MG63 (cell line): Measurements from ENCODE around the gene TFAP2C. TPM values are rescaled to one million over a fixed set of nuclear protein-coding genes. Genes with fewer than 3 reads are reported as not detected.
"Not testable (repeated sequence)": the region's sequence is repeated elsewhere in the genome, so short reads cannot be mapped to it uniquely, and the experiment has no call there.

Source experiments
- DNase-seq: peaks from one replicate; pipeline ENCODE4 v3.0.0-alpha.2; 2020
- H3K27me3 ChIP-seq: fragments of 250-450 bp; sonication (Bioruptor Pico); 2 replicates; pipeline ENCODE4 v1.5.1; 2020; ENCODE audit warnings: mild to moderate bottlenecking, moderate library complexity
- H3K36me3 ChIP-seq: fragments of 250-450 bp; sonication (Bioruptor Pico); 2 replicates; pipeline ENCODE4 v1.5.1; 2020; ENCODE audit warnings: mild to moderate bottlenecking, moderate library complexity
- H3K4me3 ChIP-seq: fragments of 250-450 bp; sonication (Bioruptor Pico); 2 replicates; pipeline ENCODE4 v1.5.1; 2020; ENCODE audit warnings: mild to moderate bottlenecking, moderate library complexity
- H3K9me3 ChIP-seq: fragments of 250-450 bp; sonication (Bioruptor Pico); 2 replicates; pipeline ENCODE4 v1.5.1; 2020; ENCODE audit warnings: mild to moderate bottlenecking, moderate library complexity
- total RNA-seq: library from RNA; depleted of rRNA; stranded (reverse); fragments of >200 nt; shearing (Covaris generic); gene quantifications from 2 replicates; pipeline ENCODE4 v1.2.3, GENCODE V29; 2014; ENCODE audit warnings: low replicate concordance

The TFAP2C gene
- total RNA-seq, 1 experiment from 2014 or later = 1.6 TPM

GRCh38 chr20:56607061-56607704 is 21.9 kb upstream of the TFAP2C start:
- Histone ChIP-seq H3K36me3 (no peaks in the 10 kb centered on the region), H3K27me3 (no peaks in the 10 kb centered on the region), H3K9me3 (no peaks in the 10 kb centered on the region), H3K4me3 (no peak overlapping the region)
- no peak for DNase-seq

GRCh38 chr20:56608376-56608775 is 20.7 kb upstream of the TFAP2C start:
- no peak for DNase-seq
- Histone ChIP-seq H3K9me3 (no peaks in the 10 kb centered on the region), H3K27me3 (no peaks in the 10 kb centered on the region), H3K36me3 (no peaks in the 10 kb centered on the region), H3K4me3 (no peak overlapping the region)

GRCh38 chr20:56609321-56609720 is 19.8 kb upstream of the TFAP2C start:
- Histone ChIP-seq H3K36me3 (no peaks in the 10 kb centered on the region), H3K9me3 (no peaks in the 10 kb centered on the region), H3K27me3 (no peaks in the 10 kb centered on the region)

GRCh38 chr20:56610098-56610497 is 19.0 kb upstream of the TFAP2C start:
- H3K27me3 ChIP-seq = no peaks in the 10 kb centered on the region
- H3K4me3 ChIP-seq = no peak overlapping the region
- no peaks in the 10 kb centered on the region for H3K36me3 ChIP-seq
- no peaks in the 10 kb centered on the region for H3K9me3 ChIP-seq
- DNase-seq = no peak

More at GRCh38 chr20:56609321-56609720, 19.8 kb upstream of the TFAP2C start:
- H3K4me3 ChIP-seq = no peak overlapping the region
- DNase-seq = no peak

GRCh38 chr20:56614196-56614595 is 14.9 kb upstream of the TFAP2C start:
- H3K36me3 ChIP-seq = no peaks in the 10 kb centered on the region
- H3K9me3 ChIP-seq = no peaks in the 10 kb centered on the region
- no peaks in the 10 kb centered on the region for H3K27me3 ChIP-seq
- DNase-seq = no peak
- H3K4me3 ChIP-seq = no peak overlapping the region

- no peaks in the 10 kb centered on the region for H3K9me3 ChIP-seq
- no peak overlapping the region for H3K4me3 ChIP-seq
- no peak for DNase-seq
- no peaks in the 10 kb centered on the region for H3K27me3 ChIP-seq
- H3K36me3 ChIP-seq = no peaks in the 10 kb centered on the region
Observed at GRCh38 chr20:56616716-56617115, 12.4 kb upstream of the TFAP2C start.

GRCh38 chr20:56617489-56617888 is 11.6 kb upstream of the TFAP2C start:
- DNase-seq = no peak
- Histone ChIP-seq H3K4me3 (no peak overlapping the region), H3K27me3 (no peaks in the 10 kb centered on the region), H3K9me3 (no peaks in the 10 kb centered on the region), H3K36me3 (no peaks in the 10 kb centered on the region)

- no peak overlapping the region for H3K4me3 ChIP-seq
- H3K9me3 ChIP-seq = no peaks in the 10 kb centered on the region
- no peaks in the 10 kb centered on the region for H3K36me3 ChIP-seq
- DNase-seq = no peak
- no peaks in the 10 kb centered on the region for H3K27me3 ChIP-seq
Observed at GRCh38 chr20:56621730-56622129, 7.4 kb upstream of the TFAP2C start.

GRCh38 chr20:56623930-56624329 is 5.2 kb upstream of the TFAP2C start:
- not testable (repeated sequence) for H3K27me3 ChIP-seq, H3K9me3 ChIP-seq, DNase-seq, H3K4me3 ChIP-seq, H3K36me3 ChIP-seq

GRCh38 chr20:56624786-56625681 is 4.1 kb upstream of the TFAP2C start:
- Histone ChIP-seq H3K36me3 (no peaks in the 10 kb centered on the region), H3K27me3 (peaks cover 3% of the 10 kb centered on the region; the same call in 1 of the 2 replicates), H3K9me3 (no peaks in the 10 kb centered on the region), H3K4me3 (no peak overlapping the region)
- DNase-seq = no peak

- Histone ChIP-seq H3K27me3 (peaks cover 3% of the 10 kb centered on the region; the same call in 1 of the 2 replicates), H3K9me3 (no peaks in the 10 kb centered on the region), H3K4me3 (no peak overlapping the region), H3K36me3 (no peaks in the 10 kb centered on the region)
- DNase-seq = no peak
Observed at GRCh38 chr20:56625837-56626236, 3.3 kb upstream of the TFAP2C start.

- peak; percentile 14 for DNase-seq
- Histone ChIP-seq H3K27me3 (peaks cover 3% of the 10 kb centered on the region; the same call in 1 of the 2 replicates), H3K4me3 (no peak overlapping the region), H3K9me3 (no peaks in the 10 kb centered on the region), H3K36me3 (no peaks in the 10 kb centered on the region)
Observed at GRCh38 chr20:56626367-56627121, 2.6 kb upstream of the TFAP2C start.

- Histone ChIP-seq H3K4me3 (no peak overlapping the region), H3K27me3 (peaks cover 3% of the 10 kb centered on the region; the same call in 1 of the 2 replicates), H3K36me3 (no peaks in the 10 kb centered on the region), H3K9me3 (no peaks in the 10 kb centered on the region)
- DNase-seq = no peak
Observed at GRCh38 chr20:56627122-56628014, 1.7 kb upstream of the TFAP2C start.

- DNase-seq = peak; percentile 28
- Histone ChIP-seq H3K36me3 (no peaks in the 10 kb centered on the region), H3K4me3 (peak overlapping the region; percentile 60), H3K27me3 (peaks cover 3% of the 10 kb centered on the region; the same call in 1 of the 2 replicates), H3K9me3 (no peaks in the 10 kb centered on the region)
Observed at GRCh38 chr20:56628015-56628872, 862 bp upstream of the TFAP2C start.

GRCh38 chr20:56629464-56630085 is 469 bp downstream of the TFAP2C start:
- peak overlapping the region; percentile 60 for H3K4me3 ChIP-seq
- H3K36me3 ChIP-seq = no peaks in the 10 kb centered on the region
- H3K27me3 ChIP-seq = peaks cover 3% of the 10 kb centered on the region; the same call in 1 of the 2 replicates
- H3K9me3 ChIP-seq = no peaks in the 10 kb centered on the region
- DNase-seq = peak; percentile 21
